ENCODE data around the gene EPHA6. TPM values are rescaled to one million over a fixed set of nuclear protein-coding genes. Genes with fewer than 3 reads are reported as not detected.

EPHA6 gene
- total RNA-seq, 4 donors from 2014 or later: 0.60 to 3.8 (median 3.0) TPM

- TF ChIP-seq CTCF (IDR thresholded peaks at IDR 0.05): no peak
- no peak for TF ChIP-seq POLR2AphosphoS5 (IDR thresholded peaks at IDR 0.05)
- TF ChIP-seq EP300 (IDR thresholded peaks at IDR 0.05; ENCODE audit: low read depth): no peak
- TF ChIP-seq POLR2A (IDR thresholded peaks at IDR 0.05): no peak
- no peak for DNase-seq
- intact Hi-C loops (cut with DNase I; ENCODE audit: low total_unique reads): no loop called here
- Histone ChIP-seq H3K27me3 (no peaks in the 10 kb centered on the region), H3K9me3 (no peaks in the 10 kb centered on the region), H3K27ac (no peak overlapping the region), H3K36me3 (no peaks in the 10 kb centered on the region), H3K4me1 (no peaks in the 10 kb centered on the region), H3K4me3 (no peak overlapping the region)
- in situ Hi-C loops (cut with MboI; ENCODE audit: low pct_ligation_motif_present in 1 of 4, low pct_unique_long_range_greater_than_20kb in 1 of 4, low sequenced_read_pairs in 3 of 4): no loop called here
These were observed 570.2 kb downstream of the EPHA6 start for GRCh38 chr3:97384583-97384982.

GRCh38 chr3:97388774-97389173, 574.4 kb downstream of the EPHA6 start:
- no peaks in the 10 kb centered on the region for H3K27me3 ChIP-seq
- H3K9me3 ChIP-seq: no peaks in the 10 kb centered on the region
- WGBS, 2 donors (ENCODE audit: low coverage in 1 of 2): 39 to 57% methylated on average over 1 of the region's 1 CpG
- no peaks in the 10 kb centered on the region for H3K36me3 ChIP-seq
- DNase-seq: no peak
- TF ChIP-seq CTCF (IDR thresholded peaks at IDR 0.05) (no peak), EP300 (IDR thresholded peaks at IDR 0.05; ENCODE audit: low read depth) (no peak), POLR2AphosphoS5 (IDR thresholded peaks at IDR 0.05) (no peak), POLR2A (IDR thresholded peaks at IDR 0.05) (no peak)
- H3K4me3 ChIP-seq: no peak overlapping the region
- in situ Hi-C loops (cut with MboI; ENCODE audit: low pct_ligation_motif_present in 1 of 4, low pct_unique_long_range_greater_than_20kb in 1 of 4, low sequenced_read_pairs in 3 of 4) (no loop called here), intact Hi-C loops (cut with DNase I; ENCODE audit: low total_unique reads) (no loop called here)
- no peaks in the 10 kb centered on the region for H3K4me1 ChIP-seq
- H3K27ac ChIP-seq: no peak overlapping the region

DNA sequence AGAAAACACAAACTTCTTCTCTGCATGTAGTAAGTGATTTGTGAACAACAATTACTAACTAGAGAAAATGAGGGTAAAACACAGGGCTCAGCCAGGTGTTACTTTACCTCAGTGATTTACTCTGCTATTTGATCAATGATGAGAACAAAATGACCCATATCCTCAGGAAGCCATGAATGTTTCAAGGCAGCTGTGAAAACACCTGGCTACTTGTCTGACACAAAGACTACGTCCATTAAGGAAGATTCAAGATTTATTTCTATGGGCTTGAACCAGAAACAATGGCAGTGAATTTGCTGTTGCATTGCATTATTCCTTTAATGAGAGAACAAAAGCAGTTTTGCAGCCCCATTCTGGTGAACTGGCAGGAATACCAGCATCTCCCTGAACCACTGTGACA, 575.5 kb downstream of the EPHA6 start:
- in situ Hi-C loops (cut with MboI; ENCODE audit: low pct_ligation_motif_present in 1 of 4, low pct_unique_long_range_greater_than_20kb in 1 of 4, low sequenced_read_pairs in 3 of 4) (no loop called here), intact Hi-C loops (cut with DNase I; ENCODE audit: low total_unique reads) (no loop called here)
- 53 to 57% methylated on average over 1 of the region's 1 CpG for WGBS, 2 donors (ENCODE audit: low coverage in 1 of 2)

GRCh38 chr3:97391167-97391566, 576.8 kb downstream of the EPHA6 start:
- in situ Hi-C loops (cut with MboI; ENCODE audit: low pct_ligation_motif_present in 1 of 4, low pct_unique_long_range_greater_than_20kb in 1 of 4, low sequenced_read_pairs in 3 of 4) (no loop called here), intact Hi-C loops (cut with DNase I; ENCODE audit: low total_unique reads) (no loop called here)
- H3K4me1 ChIP-seq: no peaks in the 10 kb centered on the region
- 74 to 87% methylated on average over 3 of the region's 3 CpGs for WGBS, 2 donors (ENCODE audit: low coverage in 1 of 2)
- H3K9me3 ChIP-seq: no peaks in the 10 kb centered on the region
- DNase-seq: no peak
- H3K27ac ChIP-seq: no peak overlapping the region
- H3K27me3 ChIP-seq: no peaks in the 10 kb centered on the region
- H3K36me3 ChIP-seq: no peaks in the 10 kb centered on the region
- H3K4me3 ChIP-seq: no peak overlapping the region
- no peak for TF ChIP-seq POLR2A (IDR thresholded peaks at IDR 0.05)
- TF ChIP-seq EP300 (IDR thresholded peaks at IDR 0.05; ENCODE audit: low read depth): no peak
- TF ChIP-seq CTCF (IDR thresholded peaks at IDR 0.05): no peak
- no peak for TF ChIP-seq POLR2AphosphoS5 (IDR thresholded peaks at IDR 0.05)

More for the DNA sequence above, 575.5 kb downstream of the EPHA6 start:
- no peaks in the 10 kb centered on the region for H3K4me1 ChIP-seq
- H3K36me3 ChIP-seq: no peaks in the 10 kb centered on the region
- no peak overlapping the region for H3K27ac ChIP-seq
- H3K27me3 ChIP-seq: no peaks in the 10 kb centered on the region
- DNase-seq: no peak
- TF ChIP-seq CTCF (IDR thresholded peaks at IDR 0.05): no peak
- TF ChIP-seq POLR2A (IDR thresholded peaks at IDR 0.05): no peak
- no peak for TF ChIP-seq POLR2AphosphoS5 (IDR thresholded peaks at IDR 0.05)
- no peak for TF ChIP-seq EP300 (IDR thresholded peaks at IDR 0.05; ENCODE audit: low read depth)
- no peak overlapping the region for H3K4me3 ChIP-seq
- H3K9me3 ChIP-seq: no peaks in the 10 kb centered on the region

Measured in transverse colon (tissue), 4 donors.